Spinal cord (tissue), 10 donors: Measurements from ENCODE around the gene JTB. TPM values are rescaled to one million over a fixed set of nuclear protein-coding genes. Genes with fewer than 3 reads are reported as not detected.
"Not testable (repeated sequence)": the region's sequence is repeated elsewhere in the genome, so short reads cannot be mapped to it uniquely, and the experiment has no call there.

Experiments
- DNase-seq, 6 donors: peaks; one replicate each; pipeline versions ENCODE4 v3.0.0 to v3.0.0-alpha.2; 2013 to 2015; ENCODE audit warnings: low spot score in 6 of 6, low read depth in 4 of 6
- H3K27ac ChIP-seq: one replicate; pipeline ENCODE4 v1.5.1; 2013; ENCODE audit warnings: low read depth, low read length, control low read depth
- H3K27me3 ChIP-seq: one replicate; pipeline ENCODE4 v1.6.1; 2013; ENCODE audit warnings: low read length; ENCODE audit not compliant: control insufficient read depth, insufficient read depth
- H3K36me3 ChIP-seq: one replicate; pipeline ENCODE4 v1.6.1; 2013; ENCODE audit warnings: low read length; ENCODE audit not compliant: control insufficient read depth, insufficient read depth
- H3K4me1 ChIP-seq: one replicate; pipeline ENCODE4 v1.6.1; 2013; ENCODE audit warnings: low read length; ENCODE audit not compliant: control insufficient read depth, insufficient read depth
- H3K4me3 ChIP-seq: one replicate; pipeline ENCODE4 v1.5.1; 2013; ENCODE audit warnings: low read depth, low read length, control low read depth
- H3K9me3 ChIP-seq: one replicate; pipeline ENCODE4 v1.6.1; 2013; ENCODE audit warnings: low read length; ENCODE audit not compliant: control insufficient read depth, insufficient read depth
- WGBS: methylation state at CpG from one replicate; pipeline ENCODE4 v1.1.5; 2013; ENCODE audit warnings: missing lambda C conversion rate; ENCODE audit not compliant: insufficient coverage; 5-methylcytosine and 5-hydroxymethylcytosine counted together
- polyA plus RNA-seq, 2 donors: library from polyadenylated mRNA; unstranded; fragments of 120-200 nt; gene quantifications; one replicate each; pipeline ENCODE4 v1.2.1, GENCODE V29; 2013; ENCODE audit not compliant: insufficient read length in 2 of 2
- total RNA-seq, 2 donors: library from RNA; depleted of rRNA in 1 of 2; stranded (reverse); fragments of 120-200 nt in 1 of 2; fragments of >200 nt in 1 of 2; gene quantifications; one replicate each; pipeline versions ENCODE4 v1.2.3 to v1.2.4, GENCODE V29; 2013 to 2014
- donor health status: healthy.

The JTB gene
- total and polyA plus RNA-seq, 4 donors, result 79.4 to 140 (median 118) TPM

DNA sequence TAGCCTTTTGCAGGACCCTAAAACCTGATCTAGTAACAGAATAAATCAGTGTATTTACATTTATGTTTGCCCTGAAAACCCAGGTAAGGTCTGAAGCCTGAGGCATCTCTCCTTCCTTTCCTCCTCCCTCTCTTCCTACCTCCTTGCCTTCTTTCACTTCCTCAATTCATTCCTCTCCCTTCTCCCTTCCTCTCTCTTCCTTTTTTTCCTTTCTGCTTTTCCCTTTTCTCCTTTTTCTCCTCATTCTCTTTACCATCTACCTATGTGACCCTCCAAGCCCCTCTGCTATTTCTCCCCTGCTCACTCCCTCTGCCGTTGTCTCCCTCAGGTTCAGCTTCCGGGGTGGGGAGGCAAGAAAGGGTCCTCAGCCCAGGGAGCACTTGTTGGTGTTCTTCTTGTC, 4.3 kb upstream of the JTB start:
- H3K27ac ChIP-seq, H3K9me3 ChIP-seq, H3K27me3 ChIP-seq, DNase-seq, H3K36me3 ChIP-seq, H3K4me3 ChIP-seq: not testable (repeated sequence)
- H3K4me1 ChIP-seq, result peaks cover 14% of the 10 kb centered on the region
- WGBS, result 100% methylated on average over 2 of the region's 2 CpGs

DNA sequence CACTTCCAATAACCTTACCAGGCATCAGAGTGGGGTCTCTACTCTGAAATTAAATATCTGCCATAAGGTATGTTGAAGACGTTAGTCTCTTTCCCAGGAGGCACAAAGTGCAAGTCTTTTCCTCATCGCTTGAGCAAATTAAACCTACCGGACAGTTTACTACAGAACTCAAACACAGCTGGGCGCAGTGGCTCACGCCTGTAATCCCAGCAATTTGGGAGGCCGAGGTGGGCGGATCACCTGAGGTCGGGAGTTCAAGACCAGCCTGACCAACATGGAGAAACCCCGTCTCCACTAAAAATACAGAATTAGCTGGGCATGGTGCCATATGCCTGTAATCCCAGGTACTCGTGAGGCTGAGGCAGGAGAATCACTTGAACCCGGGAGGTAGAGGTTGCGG, 1.6 kb upstream of the JTB start:
- H3K4me3 ChIP-seq, H3K27me3 ChIP-seq, DNase-seq, H3K9me3 ChIP-seq, H3K27ac ChIP-seq: not testable (repeated sequence)
- Histone ChIP-seq H3K36me3 (peaks cover 20% of the 10 kb centered on the region), H3K4me1 (peaks cover 13% of the 10 kb centered on the region)
- 94% methylated on average over 7 of the region's 12 CpGs for WGBS

GRCh38 chr1:153978274-153978909, 918 bp upstream of the JTB start:
- H3K36me3 ChIP-seq, result peaks cover 27% of the 10 kb centered on the region
- H3K4me3 ChIP-seq, result peak overlapping the region; percentile 87
- no peaks in the 10 kb centered on the region for H3K9me3 ChIP-seq
- no peak for DNase-seq
- no peaks in the 10 kb centered on the region for H3K27me3 ChIP-seq
- H3K27ac ChIP-seq, result peak overlapping the region; percentile 89
- peaks cover 13% of the 10 kb centered on the region for H3K4me1 ChIP-seq
- WGBS, result 73% methylated on average over 4 of the region's 9 CpGs

DNA sequence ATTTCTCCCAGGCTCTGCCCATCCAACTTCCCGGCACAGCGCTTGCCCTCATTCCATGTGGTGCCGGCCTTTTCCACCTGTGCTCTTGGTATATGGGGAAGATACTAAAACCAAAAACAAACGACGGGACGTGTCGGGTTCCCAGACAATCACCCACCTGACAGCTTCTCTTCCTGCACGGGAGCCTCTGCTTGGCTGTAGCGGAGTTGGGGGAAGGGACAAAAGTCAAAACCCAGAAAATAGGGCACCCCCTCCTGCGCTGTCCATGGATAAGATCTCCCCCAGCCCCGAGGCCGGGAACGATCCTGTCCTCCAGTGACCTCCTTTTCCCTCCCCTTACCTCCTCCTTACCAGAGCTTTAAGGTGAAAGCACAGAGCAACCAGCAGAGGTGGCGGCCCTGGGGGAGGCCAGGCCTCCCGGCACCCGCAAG, 640 bp downstream of the JTB start:
- Histone ChIP-seq H3K4me3 (peak overlapping the region; percentile 87), H3K27ac (peak overlapping the region; percentile 25), H3K27me3 (no peaks in the 10 kb centered on the region), H3K36me3 (peaks cover 30% of the 10 kb centered on the region), H3K9me3 (no peaks in the 10 kb centered on the region), H3K4me1 (peaks cover 13% of the 10 kb centered on the region)
- no peak for DNase-seq
- WGBS, result 0% methylated on average over 7 of the region's 16 CpGs

DNA sequence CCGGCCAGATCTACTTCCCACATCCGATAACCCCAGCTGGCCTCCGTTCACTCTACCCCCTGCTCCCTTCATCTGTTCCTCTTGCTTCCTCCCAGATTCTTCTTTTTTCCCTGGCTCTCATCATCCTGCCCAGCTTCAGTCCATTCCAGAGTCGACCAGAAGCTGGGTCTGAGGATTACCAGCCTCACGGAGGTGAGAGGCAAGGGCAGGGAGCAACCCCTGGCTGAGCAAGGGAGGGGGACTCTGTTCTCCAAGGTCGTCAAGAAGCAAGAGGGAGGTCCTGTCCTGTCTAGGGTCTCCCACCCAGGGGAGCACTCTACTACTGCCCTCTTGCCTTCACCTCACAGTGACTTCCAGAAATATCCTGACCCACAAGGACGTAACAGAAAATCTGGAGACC, 3.9 kb downstream of the JTB start:
- WGBS, result 75% methylated on average over 7 of the region's 7 CpGs
- no peak overlapping the region for H3K27ac ChIP-seq
- H3K4me1 ChIP-seq, result peaks cover 20% of the 10 kb centered on the region
- no peaks in the 10 kb centered on the region for H3K9me3 ChIP-seq
- DNase-seq, result no peak
- H3K27me3 ChIP-seq, result no peaks in the 10 kb centered on the region
- H3K36me3 ChIP-seq, result peaks cover 28% of the 10 kb centered on the region
- no peak overlapping the region for H3K4me3 ChIP-seq

DNA sequence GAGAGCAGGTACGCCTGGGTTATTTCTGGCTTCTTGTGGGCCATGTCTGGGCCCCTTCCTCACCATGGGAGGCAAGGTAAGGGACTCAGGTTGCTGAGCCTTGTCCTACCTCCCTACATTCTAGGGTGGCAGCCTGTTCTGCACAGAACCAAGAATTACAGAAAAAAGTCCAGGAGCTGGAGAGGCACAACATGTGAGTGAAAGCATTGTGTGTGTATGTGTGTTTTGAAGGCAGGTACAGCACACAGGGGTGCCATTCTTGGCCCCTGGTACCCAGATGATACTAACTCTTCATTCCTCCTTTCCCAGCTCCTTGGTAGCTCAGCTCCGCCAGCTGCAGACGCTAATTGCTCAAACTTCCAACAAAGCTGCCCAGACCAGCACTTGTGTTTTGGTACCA, 4.4 kb downstream of the JTB start:
- DNase-seq, result no peak
- H3K4me1 ChIP-seq, result peaks cover 25% of the 10 kb centered on the region
- 87% methylated on average over 3 of the region's 3 CpGs for WGBS
- H3K36me3 ChIP-seq, result peaks cover 28% of the 10 kb centered on the region
- H3K27me3 ChIP-seq, result no peaks in the 10 kb centered on the region
- H3K9me3 ChIP-seq, result no peaks in the 10 kb centered on the region
- no peak overlapping the region for H3K27ac ChIP-seq
- H3K4me3 ChIP-seq, result no peak overlapping the region

DNA sequence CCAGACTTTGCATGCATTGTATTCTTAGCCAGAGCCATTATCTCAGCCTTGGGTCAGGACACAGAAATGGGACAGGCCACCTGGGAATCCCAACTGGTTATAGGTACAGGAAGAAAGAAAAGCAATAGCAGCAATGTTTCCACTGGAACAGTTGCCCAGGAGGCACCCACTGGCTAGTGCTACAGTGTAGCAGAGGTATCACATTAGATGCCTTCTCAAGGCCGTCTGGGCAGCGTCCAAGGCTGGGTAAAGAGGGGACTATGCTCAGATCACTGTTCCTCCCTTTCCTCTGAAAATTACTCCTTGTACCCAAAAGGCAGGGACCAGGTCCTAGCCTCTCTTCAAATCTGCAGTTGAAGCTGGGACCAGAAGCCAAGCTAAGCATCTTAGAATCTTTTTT, 7.1 kb downstream of the JTB start:
- peaks cover 20% of the 10 kb centered on the region for H3K4me1 ChIP-seq
- H3K36me3 ChIP-seq, result peaks cover 18% of the 10 kb centered on the region
- H3K4me3 ChIP-seq, result no peak overlapping the region
- no peaks in the 10 kb centered on the region for H3K9me3 ChIP-seq
- no peak overlapping the region for H3K27ac ChIP-seq
- WGBS, result 85% methylated on average over 2 of the region's 2 CpGs
- DNase-seq, result no peak
- no peaks in the 10 kb centered on the region for H3K27me3 ChIP-seq

DNA sequence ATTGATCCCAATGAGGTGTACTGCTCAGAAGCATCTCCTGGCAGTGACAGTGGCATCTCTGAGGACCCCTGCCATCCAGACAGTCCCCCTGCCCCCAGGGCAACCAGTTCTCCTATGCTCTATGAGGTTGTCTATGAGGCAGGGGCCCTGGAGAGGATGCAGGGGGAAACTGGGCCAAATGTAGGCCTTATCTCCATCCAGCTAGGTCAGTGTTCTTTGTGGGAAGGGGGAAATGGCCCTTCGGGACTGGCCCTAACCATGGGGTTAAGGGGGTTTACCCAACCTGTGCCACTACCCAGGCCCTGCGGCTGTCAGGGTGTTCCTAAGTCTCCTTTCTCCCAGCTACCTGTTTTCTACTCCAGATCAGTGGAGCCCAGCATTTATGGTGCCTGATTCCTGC, 8.5 kb downstream of the JTB start:
- Histone ChIP-seq H3K36me3 (peaks cover 14% of the 10 kb centered on the region), H3K4me3 (no peak overlapping the region), H3K27me3 (no peaks in the 10 kb centered on the region), H3K27ac (no peak overlapping the region), H3K9me3 (no peaks in the 10 kb centered on the region), H3K4me1 (peaks cover 23% of the 10 kb centered on the region)
- DNase-seq, result no peak
- 90% methylated on average over 2 of the region's 2 CpGs for WGBS

DNA sequence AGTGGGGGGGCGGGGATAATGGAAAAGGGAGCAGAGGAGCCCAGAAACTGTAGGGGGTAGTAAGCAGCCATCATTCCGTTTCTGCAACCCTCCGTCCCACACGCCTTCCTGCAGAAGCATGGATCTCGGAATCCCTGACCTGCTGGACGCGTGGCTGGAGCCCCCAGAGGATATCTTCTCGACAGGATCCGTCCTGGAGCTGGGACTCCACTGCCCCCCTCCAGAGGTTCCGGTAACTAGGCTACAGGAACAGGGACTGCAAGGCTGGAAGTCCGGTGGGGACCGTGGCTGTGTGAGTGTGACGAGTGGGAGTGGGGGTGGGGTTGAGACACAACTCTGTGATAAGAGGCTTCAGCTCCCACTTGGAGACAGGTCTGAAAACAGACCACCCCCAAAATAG, 9.1 kb downstream of the JTB start:
- H3K4me1 ChIP-seq, result peaks cover 24% of the 10 kb centered on the region
- peak overlapping the region; percentile 90 for H3K27ac ChIP-seq
- whole genome bisulfite sequencing, result 14% methylated on average over 5 of the region's 13 CpGs
- no peaks in the 10 kb centered on the region for H3K9me3 ChIP-seq
- peaks cover 9% of the 10 kb centered on the region for H3K36me3 ChIP-seq
- peak in 2 of 6 donors; percentile 51 to 72 for DNase-seq
- H3K27me3 ChIP-seq, result no peaks in the 10 kb centered on the region
- H3K4me3 ChIP-seq, result peak overlapping the region; percentile 78

GRCh38 chr1:153968000-153968363, 9.5 kb downstream of the JTB start:
- Histone ChIP-seq H3K9me3 (no peaks in the 10 kb centered on the region), H3K36me3 (peaks cover 4% of the 10 kb centered on the region), H3K4me1 (peaks cover 24% of the 10 kb centered on the region), H3K27me3 (no peaks in the 10 kb centered on the region), H3K27ac (peak overlapping the region; percentile 90), H3K4me3 (peak overlapping the region; percentile 78)
- WGBS, result 0% methylated on average over 3 of the region's 8 CpGs
- DNase-seq, result no peak
